Keratinocyte (primary cell): ENCODE results near the gene RNASE13. TPM values are rescaled to one million over a fixed set of nuclear protein-coding genes. Genes with fewer than 3 reads are reported as not detected.

Experiments used
- DNase-seq: peaks from one replicate; pipeline ENCODE4 v3.0.0-alpha.2; 2011; ENCODE audit warnings: low read depth, missing footprints, low spot score
- FAIRE-seq: peaks from 2 replicates; lab custom pipeline; 2011; peaks lifted over from hg19 to GRCh38; lab: Jason Lieb, UNC
- H2AFZ ChIP-seq: 2 replicates; pipeline ENCODE4 v1.6.0; 2012; ENCODE audit warnings: low read length, control low read depth, inconsistent platforms; ENCODE audit not compliant: control insufficient read depth
- H3K27ac ChIP-seq: 2 replicates; pipeline ENCODE4 v1.5.1; 2011; ENCODE audit warnings: low read length; ENCODE audit not compliant: control insufficient read depth, insufficient read depth
- H3K27me3 ChIP-seq: 3 replicates; pipeline ENCODE4 v1.6.0; 2011; ENCODE audit warnings: low read length; ENCODE audit not compliant: control insufficient read depth, insufficient read depth; ENCODE audit errors: extremely low read depth
- H3K36me3 ChIP-seq, 2 experiments: 2 replicates in 1 of 2; 3 replicates in 1 of 2; pipeline ENCODE4 v1.5.1; 2011; ENCODE audit warnings: low read length in 2 of 2, mild to moderate bottlenecking in 1 of 2; ENCODE audit not compliant: control insufficient read depth in 2 of 2, insufficient read depth in 2 of 2; ENCODE audit errors: extremely low read depth in 1 of 2
- H3K4me1 ChIP-seq: 3 replicates; pipeline ENCODE4 v1.5.1; 2011; ENCODE audit warnings: low read length; ENCODE audit not compliant: control insufficient read depth, insufficient read depth; ENCODE audit errors: extremely low read depth
- H3K4me2 ChIP-seq: 3 replicates; pipeline ENCODE4 v1.6.0; 2011; ENCODE audit warnings: low read depth, low read length; ENCODE audit not compliant: control insufficient read depth, insufficient read depth; ENCODE audit errors: extremely low read depth
- H3K4me3 ChIP-seq, 3 experiments: fragments of 200-600 bp in 1 of 3; sonication (generic) in 1 of 3; 2 replicates in 2 of 3; 3 replicates in 1 of 3; pipeline ENCODE4 v1.5.1; 2011 to 2016; ENCODE audit warnings: low read length in 3 of 3, mild to moderate bottlenecking in 3 of 3, control low read depth in 2 of 3, inconsistent platforms in 1 of 3, low read depth in 1 of 3, mixed read lengths in 1 of 3, mixed run types in 1 of 3, moderate library complexity in 1 of 3; ENCODE audit not compliant: control insufficient read depth in 2 of 3, insufficient read depth in 2 of 3; ENCODE audit errors: extremely low read depth in 1 of 3
- H3K79me2 ChIP-seq: 2 replicates; pipeline ENCODE4 v1.6.0; 2012; ENCODE audit warnings: low read length; ENCODE audit not compliant: control insufficient read depth, insufficient read depth
- H3K9ac ChIP-seq: 3 replicates; pipeline ENCODE4 v1.6.0; 2011; ENCODE audit warnings: low read length; ENCODE audit not compliant: control insufficient read depth, insufficient read depth; ENCODE audit errors: extremely low read depth
- H3K9me1 ChIP-seq: 3 replicates; pipeline ENCODE4 v1.6.0; 2011; ENCODE audit warnings: low read length; ENCODE audit not compliant: control insufficient read depth, insufficient read depth; ENCODE audit errors: extremely low read depth
- H3K9me3 ChIP-seq: 2 replicates; pipeline ENCODE4 v1.5.1; 2012; ENCODE audit warnings: low read depth, low read length; ENCODE audit not compliant: control insufficient read depth
- H4K20me1 ChIP-seq: 3 replicates; pipeline ENCODE4 v1.6.0; 2011; ENCODE audit warnings: low read length; ENCODE audit not compliant: control insufficient read depth, insufficient read depth; ENCODE audit errors: extremely low read depth
- EZH2 ChIP-seq: IDR thresholded peaks from one replicate; pipeline ENCODE4 v1.6.1; 2012; ENCODE audit warnings: inconsistent platforms, mild to moderate bottlenecking, low read length, moderate library complexity
- dilution Hi-C: fragments of 300-500 bp; cut with MboI; formaldehyde crosslinking; loops from one replicate; pipeline ENCODE4 v1.7.0; 2020; ENCODE audit warnings: low sequenced_read_pairs; ENCODE audit not compliant: extremely low pct_ligation_motif_present
- polyA minus RNA-seq, 3 experiments: library from RNA; depleted of rRNA, polyadenylated mRNA; stranded (reverse); fragments of >200 nt; gene quantifications; 1 replicate in 1 of 3; 2 replicates in 1 of 3; 3 replicates in 1 of 3; pipeline ENCODE4 v1.2.3, GENCODE V29; 2011
- polyA plus RNA-seq, 5 experiments: library from polyadenylated mRNA; depleted of rRNA in 3 of 5; stranded (reverse) in 3 of 5; stranded (forward) in 1 of 5; unstranded in 1 of 5; fragments of >200 nt; gene quantifications; 1 replicate in 1 of 5; 2 replicates in 3 of 5; 3 replicates in 1 of 5; pipeline versions ENCODE4 v1.2.1 to v1.2.3, GENCODE V29; 2011 to 2012; ENCODE audit warnings: missing spikeins in 2 of 5, low read depth in 1 of 5, low replicate concordance in 1 of 5
- TF ChIP-seq, protein P1 (sequence below), 3 experiments: IDR thresholded peaks in 1 of 3; conservative IDR thresholded peaks in 1 of 3; optimal IDR thresholded peaks in 1 of 3; 2 replicates in 2 of 3; 3 replicates in 1 of 3; pipeline versions ENCODE3 to v1.5.1; 2011; ENCODE audit warnings: low read length in 3 of 3, mild to moderate bottlenecking in 3 of 3, moderate library complexity in 2 of 3, control low read depth in 1 of 3, inconsistent platforms in 1 of 3; ENCODE audit not compliant: insufficient read depth in 2 of 3; ENCODE audit errors: extremely low read depth in 1 of 3

Gene RNASE13, protein sequence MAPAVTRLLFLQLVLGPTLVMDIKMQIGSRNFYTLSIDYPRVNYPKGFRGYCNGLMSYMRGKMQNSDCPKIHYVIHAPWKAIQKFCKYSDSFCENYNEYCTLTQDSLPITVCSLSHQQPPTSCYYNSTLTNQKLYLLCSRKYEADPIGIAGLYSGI
- polyA plus RNA-seq, result not detected in 3 replicates
- polyA plus RNA-seq (2011; ENCODE audit: low read depth), result not detected
- not detected in 2 replicates for polyA plus RNA-seq (2011; cell fraction: cytosol; rRNA removed)
- polyA plus RNA-seq (2011; cell fraction: nucleus; rRNA removed), result 0.08 and 0.13 TPM in 2 replicates
- polyA plus RNA-seq (2012; ENCODE audit: low replicate concordance), result not detected in 2 replicates
- polyA minus RNA-seq, result not detected in 3 replicates
- polyA minus RNA-seq (2011; cell fraction: cytosol; rRNA and poly(A)+ RNA removed), result not detected
- not detected in 2 replicates for polyA minus RNA-seq (2011; cell fraction: nucleus; rRNA and poly(A)+ RNA removed)

DNA sequence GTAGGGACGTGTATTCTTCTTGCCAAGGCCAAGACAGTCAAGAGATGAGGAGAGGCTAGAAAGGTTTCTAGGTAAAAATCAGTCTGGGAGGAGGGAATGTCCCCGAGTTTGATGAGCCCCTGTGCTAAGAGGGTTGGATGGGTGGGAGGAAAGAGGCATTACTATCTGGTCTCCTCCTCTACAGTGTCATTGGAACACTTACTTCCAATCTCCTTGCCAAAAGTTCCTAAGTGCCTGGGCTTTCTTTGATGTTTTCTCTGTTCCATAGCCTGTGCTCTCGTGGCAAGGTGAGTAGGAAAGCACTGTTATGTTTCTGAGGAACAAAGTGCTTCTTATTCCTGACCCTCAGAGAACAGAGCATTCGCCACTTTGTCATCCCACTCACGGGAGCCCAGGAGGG lies at the start of gene RNASE13:
RNASE13 (minus strand) TSS at position 101 of the 400 bp plus-strand sequence. CDS start 519 bp downstream, outside the sequence.
- H3K36me3 ChIP-seq, result no peaks in the 10 kb centered on the region
- H3K79me2 ChIP-seq, result no peaks in the 10 kb centered on the region
- no peak for TF ChIP-seq EZH2
- TF ChIP-seq, protein P1, sequence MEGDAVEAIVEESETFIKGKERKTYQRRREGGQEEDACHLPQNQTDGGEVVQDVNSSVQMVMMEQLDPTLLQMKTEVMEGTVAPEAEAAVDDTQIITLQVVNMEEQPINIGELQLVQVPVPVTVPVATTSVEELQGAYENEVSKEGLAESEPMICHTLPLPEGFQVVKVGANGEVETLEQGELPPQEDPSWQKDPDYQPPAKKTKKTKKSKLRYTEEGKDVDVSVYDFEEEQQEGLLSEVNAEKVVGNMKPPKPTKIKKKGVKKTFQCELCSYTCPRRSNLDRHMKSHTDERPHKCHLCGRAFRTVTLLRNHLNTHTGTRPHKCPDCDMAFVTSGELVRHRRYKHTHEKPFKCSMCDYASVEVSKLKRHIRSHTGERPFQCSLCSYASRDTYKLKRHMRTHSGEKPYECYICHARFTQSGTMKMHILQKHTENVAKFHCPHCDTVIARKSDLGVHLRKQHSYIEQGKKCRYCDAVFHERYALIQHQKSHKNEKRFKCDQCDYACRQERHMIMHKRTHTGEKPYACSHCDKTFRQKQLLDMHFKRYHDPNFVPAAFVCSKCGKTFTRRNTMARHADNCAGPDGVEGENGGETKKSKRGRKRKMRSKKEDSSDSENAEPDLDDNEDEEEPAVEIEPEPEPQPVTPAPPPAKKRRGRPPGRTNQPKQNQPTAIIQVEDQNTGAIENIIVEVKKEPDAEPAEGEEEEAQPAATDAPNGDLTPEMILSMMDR (optimal IDR thresholded peaks at IDR 0.05 in 1 of 3, IDR thresholded peaks at IDR 0.05 in 1 of 3, conservative IDR thresholded peaks at IDR 0.05 in 1 of 3; ENCODE audit: extremely low read depth in 1 of 3, insufficient read depth in 2 of 3, low read length in 3 of 3), result no peak
- dilution Hi-C loops, result no loop called here
- no peaks in the 10 kb centered on the region for H3K9me1 ChIP-seq
- H4K20me1 ChIP-seq, result no peaks in the 10 kb centered on the region
- no peak within 1 kb of the TSS for H3K4me2 ChIP-seq
- no peaks in the 10 kb centered on the region for H3K9me3 ChIP-seq
- H3K27me3 ChIP-seq, result peaks cover 3% of the 10 kb centered on the region
- no peak within 1 kb of the TSS for H2AFZ ChIP-seq
- no peak for DNase-seq
- no peak within 1 kb of the TSS for H3K4me3 ChIP-seq
- H3K9ac ChIP-seq, result no peak within 1 kb of the TSS
- no peak for FAIRE-seq
- H3K4me1 ChIP-seq, result peaks cover 12% of the 10 kb centered on the region
- H3K27ac ChIP-seq, result no peak within 1 kb of the TSS

DNA sequence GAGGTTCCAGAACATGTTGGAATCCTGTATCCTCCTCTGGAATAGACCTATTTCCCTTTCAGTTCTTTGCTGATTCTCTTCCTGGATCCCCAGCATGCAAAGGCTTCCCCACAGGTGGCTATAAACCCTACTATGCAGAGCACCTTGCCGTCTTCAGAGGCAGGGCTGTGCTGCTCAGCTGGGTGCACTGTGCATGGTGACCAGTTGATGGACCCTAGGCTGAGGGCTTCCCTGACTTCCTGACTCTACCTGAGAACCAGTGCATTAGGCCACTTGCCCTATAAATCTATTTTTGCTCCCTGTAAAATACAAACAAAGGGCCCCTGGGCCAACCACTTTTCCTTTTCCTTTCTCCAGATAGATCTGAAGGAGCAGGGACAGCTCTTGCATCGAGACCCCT lies 49.8 kb upstream of the RNASE13 start:
- Histone ChIP-seq H3K4me3 (no peak overlapping the region), H3K27ac (peak overlapping the region; percentile 19), H3K9me1 (peaks cover 3% of the 10 kb centered on the region), H3K79me2 (no peaks in the 10 kb centered on the region), H4K20me1 (no peaks in the 10 kb centered on the region), H3K9me3 (no peaks in the 10 kb centered on the region), H3K9ac (no peak overlapping the region), H3K4me1 (peaks cover 17% of the 10 kb centered on the region), H2AFZ (no peak overlapping the region), H3K4me2 (no peak overlapping the region), H3K36me3 (peaks cover 3 to 14% of the 10 kb centered on the region in 2 experiments), H3K27me3 (no peaks in the 10 kb centered on the region)
- no peak for DNase-seq
- TF ChIP-seq, protein P1 (optimal IDR thresholded peaks at IDR 0.05 in 1 of 3, IDR thresholded peaks at IDR 0.05 in 1 of 3, conservative IDR thresholded peaks at IDR 0.05 in 1 of 3; ENCODE audit: extremely low read depth in 1 of 3, insufficient read depth in 2 of 3, low read length in 3 of 3), result no peak
- TF ChIP-seq EZH2, result no peak
- FAIRE-seq, result no peak
- dilution Hi-C loops, result no loop called here
